Uterus (tissue), 2 donors: Measurements from ENCODE around the gene CCDC28B.

Source experiments
- CTCF ChIP-seq, 4 experiments: fragments of 200-600 bp in 2 of 4; fragments of 450-650 bp in 2 of 4; sonication (generic) in 2 of 4; IDR thresholded peaks; one replicate each; pipeline ENCODE4 v1.5.1; 2016 to 2019; ENCODE audit warnings: antibody characterized with exemption in 4 of 4, mild to moderate bottlenecking in 2 of 4, moderate library complexity in 1 of 4
- POLR2A ChIP-seq, 2 donors: fragments of 450-650 bp; IDR thresholded peaks; one replicate each; pipeline ENCODE4 v1.6.1; 2016; ENCODE audit warnings: antibody characterized with exemption in 2 of 2, mild to moderate bottlenecking in 1 of 2, moderate library complexity in 1 of 2

GRCh38 chr1:32195531-32195930 is 4.9 kb upstream of the CCDC28B start:
- TF ChIP-seq CTCF (IDR thresholded peaks at IDR 0.05): no peak
- TF ChIP-seq POLR2A (IDR thresholded peaks at IDR 0.05): no peak
